Stimulated activated naive CD4-positive, alpha-beta T cell treated with Interleukin-2 at 50 U/mL for 16 hours (primary cell): ENCODE measurements around the gene HOXD10.

Source experiments
- DNase-seq: peaks from one replicate; lab custom pipeline; 2025; lab: John Stamatoyannopoulos, UW

The HOXD10 gene

DNA sequence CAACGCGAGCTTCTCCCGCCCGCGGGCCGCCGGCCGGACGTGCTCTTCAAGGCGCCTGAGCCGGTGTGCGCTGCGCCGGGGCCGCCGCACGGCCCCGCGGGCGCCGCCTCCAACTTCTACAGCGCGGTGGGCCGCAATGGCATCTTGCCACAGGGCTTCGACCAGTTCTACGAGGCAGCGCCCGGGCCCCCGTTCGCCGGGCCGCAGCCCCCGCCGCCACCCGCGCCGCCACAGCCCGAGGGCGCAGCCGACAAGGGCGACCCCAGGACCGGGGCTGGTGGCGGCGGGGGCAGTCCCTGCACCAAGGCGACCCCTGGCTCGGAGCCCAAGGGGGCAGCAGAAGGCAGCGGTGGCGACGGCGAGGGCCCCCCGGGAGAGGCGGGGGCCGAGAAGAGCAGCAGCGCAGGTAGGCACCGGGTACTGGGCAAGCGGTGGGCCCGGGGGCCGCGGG, 8.8 kb upstream of the HOXD10 start:
- no peak for DNase-seq

DNA sequence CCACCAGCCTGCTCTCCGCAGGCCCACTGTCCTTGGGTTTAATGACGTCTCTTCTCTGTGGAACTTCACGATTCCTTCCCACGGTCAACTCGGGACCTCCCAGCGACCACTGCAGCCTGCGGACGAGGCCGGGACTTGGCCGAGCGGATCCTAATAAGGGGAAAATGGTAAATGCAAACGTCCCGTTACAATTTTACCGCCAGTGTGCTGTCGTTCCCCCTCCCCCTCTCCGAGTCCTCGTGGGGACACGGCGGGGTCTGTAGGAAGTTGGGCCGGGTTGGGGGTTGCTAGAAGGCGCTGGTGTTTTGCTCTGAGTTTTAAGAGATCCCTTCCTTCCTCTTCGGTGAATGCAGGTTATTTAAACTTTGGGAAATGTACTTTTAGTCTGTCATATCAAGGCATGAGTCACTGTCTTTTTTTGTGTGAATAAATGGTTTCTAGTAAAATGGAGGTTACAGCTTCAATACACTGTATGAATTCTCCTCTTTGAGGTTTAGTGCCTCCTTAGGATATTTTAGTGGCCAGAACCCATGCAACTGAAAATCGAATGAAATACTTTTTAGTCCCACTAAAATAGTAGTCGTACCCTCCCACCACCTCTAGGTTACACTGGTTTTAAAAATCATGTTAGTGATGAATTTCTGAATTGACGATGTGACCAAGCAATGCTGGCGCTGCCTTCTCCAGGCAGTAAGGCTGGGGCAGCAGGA, 7.2 kb upstream of the HOXD10 start:
- DNase-seq, result no peak

DNA sequence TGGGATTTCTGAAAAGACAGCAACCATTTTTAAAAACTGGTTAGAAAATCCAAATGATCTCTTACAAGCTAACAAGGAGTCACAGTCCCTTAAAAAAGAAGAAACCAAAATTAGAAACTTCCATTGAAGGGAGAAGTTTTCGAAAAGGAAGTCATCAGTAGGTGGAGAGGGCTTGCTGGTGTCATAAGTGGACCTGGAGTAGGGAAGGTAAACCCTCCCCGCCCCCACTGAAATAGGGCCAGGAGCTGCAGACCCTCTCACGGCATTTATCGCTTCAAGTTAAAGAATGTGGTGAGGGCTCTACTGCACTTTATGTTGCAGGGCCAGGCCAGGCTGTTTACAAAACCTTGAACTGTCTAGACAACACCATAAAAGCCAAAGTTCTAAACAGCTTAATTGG, 6.6 kb upstream of the HOXD10 start:
- no peak for DNase-seq

DNA sequence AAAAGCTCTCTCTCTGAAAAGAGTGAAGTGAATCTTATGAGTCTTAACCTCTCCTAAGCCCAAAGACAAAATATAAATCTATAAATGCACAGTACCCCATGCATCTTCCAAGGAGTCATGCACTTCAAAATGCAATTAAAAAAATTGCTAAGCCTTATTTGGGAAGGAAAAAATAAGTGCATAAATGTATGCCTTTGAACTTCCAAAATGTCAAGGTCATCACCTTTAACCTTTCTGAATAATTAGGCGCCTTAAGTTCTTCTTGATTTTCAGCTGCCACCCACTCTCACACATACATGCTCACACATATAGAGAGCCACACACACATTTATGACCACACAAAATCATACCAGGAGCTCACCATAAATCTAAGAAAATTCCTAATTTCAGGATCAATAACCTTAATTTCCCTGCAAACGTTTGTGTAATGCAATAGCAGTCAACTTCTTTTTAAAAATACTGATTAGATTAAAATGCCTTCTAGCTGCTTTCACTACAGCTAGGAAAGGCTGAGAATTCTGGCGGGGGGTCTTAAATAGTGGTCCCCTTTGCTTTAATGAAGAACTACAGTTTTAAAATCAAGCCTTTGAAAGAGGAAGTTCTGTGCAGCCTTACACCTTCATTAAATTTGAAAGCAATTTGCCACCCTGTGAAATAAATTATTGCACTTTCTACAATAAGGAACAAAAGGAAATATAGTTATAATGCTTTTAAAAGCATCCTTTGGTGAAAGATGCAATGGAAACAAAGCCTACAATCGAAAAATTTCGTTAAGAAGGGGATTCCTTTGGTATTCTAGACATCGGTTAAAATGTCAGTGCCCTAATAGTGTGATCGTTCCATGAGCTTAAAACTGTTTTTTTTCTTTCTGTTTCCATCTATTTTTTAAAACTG, 5.9 kb upstream of the HOXD10 start:
- DNase-seq, result no peak

DNA sequence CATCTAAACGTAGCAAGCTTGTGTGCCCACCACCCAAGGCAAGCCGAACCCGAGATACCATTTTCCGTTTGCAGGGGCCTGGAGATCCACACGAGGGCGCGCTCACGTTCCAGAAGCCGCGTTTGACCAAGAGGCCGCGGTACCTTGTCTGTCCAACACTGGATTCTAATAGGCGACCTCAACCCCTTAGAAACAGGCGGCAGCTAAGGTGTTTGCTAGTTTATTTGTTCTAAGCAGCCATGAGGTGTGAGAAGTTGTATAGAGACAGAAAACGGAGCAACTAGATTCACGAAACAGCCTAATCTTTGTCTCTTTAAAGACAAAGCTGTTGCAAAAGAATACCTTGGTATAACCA, 5.3 kb upstream of the HOXD10 start:
- DNase-seq, result no peak

DNA sequence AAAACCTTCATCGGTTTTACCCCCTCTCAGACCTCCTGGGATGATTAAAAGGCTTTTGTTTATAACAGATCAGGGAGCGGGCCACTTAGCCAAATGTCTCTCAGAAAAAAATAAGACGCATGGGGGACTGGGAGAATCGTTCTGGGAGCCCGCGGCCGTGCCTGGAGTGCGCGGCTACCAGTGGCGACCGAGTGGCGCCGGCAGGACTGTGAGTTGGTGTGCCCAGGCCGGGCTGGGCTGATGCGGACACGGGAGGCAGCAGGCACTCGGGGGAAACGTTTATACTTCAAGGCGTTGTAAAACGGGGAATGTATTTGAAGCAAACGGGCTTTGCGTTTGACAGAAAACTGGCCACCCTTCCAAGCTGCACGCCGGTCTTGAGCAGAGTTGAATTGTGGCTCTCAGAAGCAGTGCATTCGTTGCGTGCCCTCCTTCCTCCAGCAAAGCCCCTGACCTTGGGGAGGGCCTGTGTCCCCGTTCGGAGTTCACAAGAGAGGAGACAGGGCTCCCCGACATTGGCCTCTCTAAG, 4.7 kb upstream of the HOXD10 start:
- DNase-seq, result no peak

DNA sequence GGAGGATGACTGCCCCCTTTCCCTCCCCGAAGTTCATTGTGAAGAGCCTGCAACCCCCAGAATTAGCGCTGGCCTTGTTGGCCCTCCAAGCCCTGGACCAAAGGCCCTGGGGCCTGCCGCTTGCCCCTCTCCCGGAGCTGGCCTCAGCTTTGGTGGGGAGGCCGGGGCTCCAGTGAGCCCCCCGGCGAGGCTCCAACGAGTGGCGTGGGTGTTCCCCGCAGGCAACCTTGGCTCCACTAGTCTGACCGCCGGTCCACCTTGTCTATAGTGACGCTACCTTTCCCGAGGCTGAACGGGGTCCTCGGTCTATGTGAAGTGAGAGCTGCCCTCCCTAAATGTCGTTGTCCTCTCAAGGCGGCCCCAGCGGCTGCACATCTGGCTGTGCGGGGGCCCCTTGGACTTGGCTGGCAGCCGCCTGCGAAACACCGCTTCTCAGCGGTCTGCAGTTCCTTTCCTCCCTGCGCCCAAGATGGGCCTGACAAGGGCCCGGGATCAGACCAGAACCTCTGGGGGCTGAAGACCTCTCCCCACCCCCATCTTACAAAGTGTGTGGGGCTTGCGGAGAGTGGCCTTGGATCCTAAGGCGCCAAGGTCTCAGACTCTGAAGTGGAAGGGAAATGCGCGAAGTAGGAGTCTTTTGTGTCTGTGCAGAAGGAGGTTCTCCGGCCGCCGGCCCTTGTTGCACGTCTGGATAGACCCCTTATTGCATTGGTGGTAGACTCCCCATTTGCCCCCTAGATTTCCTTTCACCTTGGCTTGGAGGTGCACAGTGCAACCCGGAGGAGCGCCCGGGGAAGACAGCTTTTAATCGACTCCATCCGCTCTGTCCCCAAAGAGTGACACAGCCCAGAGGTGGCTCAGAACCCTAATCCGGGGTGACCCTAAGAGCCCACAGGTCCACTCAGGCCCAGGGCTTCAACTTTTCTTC, 3.9 kb upstream of the HOXD10 start:
- DNase-seq, result no peak

DNA sequence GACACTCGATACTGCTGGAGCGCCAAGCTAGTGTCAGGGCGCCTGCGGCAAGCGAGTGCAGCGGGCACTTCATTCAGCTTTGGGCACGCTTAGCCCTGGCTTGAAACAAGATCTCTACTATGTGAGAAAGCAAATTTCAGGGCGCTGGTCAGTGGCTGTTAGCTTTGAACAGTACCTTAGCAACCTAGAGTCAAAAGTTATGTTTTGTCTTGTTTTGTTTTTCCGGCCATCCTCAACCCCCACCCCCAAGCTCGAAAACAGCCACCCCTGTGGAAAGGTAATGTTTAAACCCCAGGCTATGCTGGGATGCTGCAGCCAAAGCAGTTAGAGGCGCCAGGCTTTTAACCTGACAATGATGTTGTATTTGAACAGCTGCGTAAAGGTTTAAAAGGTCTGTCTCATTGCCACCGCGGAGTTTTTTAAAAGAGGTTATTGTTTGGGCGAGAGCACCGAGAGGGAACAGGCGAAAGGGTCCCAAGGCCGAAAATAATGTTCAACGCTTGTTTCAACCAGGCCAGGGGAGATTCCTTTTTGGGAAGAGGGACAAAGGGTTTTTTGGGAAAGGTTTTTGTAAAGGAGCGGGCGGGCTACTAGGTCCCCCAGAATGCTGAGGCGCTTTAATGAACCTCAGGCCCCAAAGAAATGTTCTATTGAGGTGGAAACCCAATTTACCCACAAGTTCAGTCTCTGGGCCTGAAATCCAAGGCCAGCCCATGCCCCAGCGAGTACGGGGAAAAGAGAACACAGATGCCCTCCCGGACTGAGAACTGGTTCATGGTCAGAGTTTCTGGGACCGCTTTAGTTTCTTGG, 2.3 kb upstream of the HOXD10 start:
- no peak for DNase-seq

DNA sequence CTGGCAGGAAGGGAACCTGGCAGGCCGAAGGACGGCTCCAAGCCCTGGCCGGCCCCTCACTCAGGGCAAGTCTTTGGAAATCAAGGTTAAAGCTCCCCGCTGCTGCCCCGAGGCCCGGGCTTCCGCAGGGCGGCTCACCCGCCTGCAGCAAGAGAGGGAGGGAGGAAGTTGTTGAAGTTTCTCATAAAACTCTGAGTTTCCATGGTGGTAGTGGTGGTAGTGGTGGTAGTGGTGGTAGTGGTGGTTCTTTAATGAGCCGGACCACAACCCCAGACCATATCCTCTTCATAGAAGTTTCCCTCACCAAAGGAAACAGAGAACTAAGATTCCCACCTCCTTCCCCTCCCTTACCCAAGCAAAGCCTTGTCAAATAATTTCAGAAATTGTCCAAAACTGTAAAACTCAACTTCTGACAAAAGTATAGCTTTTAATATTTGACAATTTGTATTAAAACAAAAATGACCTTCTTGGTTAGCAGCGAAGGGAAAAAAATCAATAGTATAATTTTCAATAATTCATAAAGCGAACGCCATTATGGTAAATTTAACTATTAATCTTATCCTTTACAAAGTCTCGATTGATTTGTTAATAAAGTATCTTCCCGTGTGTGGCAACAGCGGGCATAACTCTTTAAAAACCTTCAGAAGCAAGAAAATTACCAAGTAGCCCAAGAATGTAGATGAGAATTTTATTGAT, 1.5 kb upstream of the HOXD10 start:
- no peak for DNase-seq

DNA sequence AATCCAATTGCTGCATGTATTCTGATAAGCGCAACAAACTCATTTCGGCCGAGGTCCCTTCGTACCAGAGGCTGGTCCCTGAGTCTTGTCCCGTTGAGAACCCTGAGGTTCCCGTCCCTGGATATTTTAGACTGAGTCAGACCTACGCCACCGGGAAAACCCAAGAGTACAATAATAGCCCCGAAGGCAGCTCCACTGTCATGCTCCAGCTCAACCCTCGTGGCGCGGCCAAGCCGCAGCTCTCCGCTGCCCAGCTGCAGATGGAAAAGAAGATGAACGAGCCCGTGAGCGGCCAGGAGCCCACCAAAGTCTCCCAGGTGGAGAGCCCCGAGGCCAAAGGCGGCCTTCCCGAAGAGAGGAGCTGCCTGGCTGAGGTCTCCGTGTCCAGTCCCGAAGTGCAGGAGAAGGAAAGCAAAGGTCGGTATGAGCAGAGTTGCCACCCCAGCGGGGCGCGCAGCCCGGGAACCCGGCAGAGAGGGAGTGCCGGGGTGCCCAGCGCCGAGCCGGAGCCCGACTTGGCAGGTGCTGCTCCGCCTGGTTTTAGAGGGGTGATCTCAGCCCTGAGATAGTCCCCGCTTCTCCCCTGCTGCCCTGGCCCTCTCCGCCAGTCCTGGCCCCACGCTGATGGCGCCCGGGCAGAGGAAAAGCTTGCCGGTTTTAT, 714 bp downstream of the HOXD10 start:
- no peak for DNase-seq

DNA sequence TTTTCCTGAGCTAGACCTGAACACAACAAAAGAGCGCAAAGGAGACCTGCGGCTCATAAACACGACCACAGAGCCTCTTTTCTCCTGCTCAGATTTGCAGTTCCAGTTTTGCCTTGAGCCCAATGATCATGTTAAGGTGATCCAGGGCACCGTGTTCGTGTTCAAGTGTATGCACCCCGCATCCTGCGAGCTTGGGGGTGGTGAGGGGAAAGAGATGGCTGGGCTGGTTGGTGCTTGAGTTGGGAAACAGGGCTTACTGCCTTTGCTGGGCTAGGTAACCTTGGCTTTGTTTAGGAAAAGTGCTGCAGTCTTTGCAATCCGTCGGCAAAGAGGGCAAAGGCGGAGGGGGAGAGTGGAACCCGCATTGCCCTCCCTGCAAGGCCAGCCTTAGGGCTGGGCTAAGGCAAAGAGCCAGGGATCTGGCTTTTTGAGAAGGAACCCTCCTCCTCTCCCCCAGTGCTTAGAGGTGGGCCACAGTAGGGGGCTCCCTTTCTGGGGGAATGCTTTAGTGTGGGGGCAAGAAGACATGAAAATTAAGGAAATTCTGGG, 1.3 kb downstream of the HOXD10 start:
- no peak for DNase-seq

DNA sequence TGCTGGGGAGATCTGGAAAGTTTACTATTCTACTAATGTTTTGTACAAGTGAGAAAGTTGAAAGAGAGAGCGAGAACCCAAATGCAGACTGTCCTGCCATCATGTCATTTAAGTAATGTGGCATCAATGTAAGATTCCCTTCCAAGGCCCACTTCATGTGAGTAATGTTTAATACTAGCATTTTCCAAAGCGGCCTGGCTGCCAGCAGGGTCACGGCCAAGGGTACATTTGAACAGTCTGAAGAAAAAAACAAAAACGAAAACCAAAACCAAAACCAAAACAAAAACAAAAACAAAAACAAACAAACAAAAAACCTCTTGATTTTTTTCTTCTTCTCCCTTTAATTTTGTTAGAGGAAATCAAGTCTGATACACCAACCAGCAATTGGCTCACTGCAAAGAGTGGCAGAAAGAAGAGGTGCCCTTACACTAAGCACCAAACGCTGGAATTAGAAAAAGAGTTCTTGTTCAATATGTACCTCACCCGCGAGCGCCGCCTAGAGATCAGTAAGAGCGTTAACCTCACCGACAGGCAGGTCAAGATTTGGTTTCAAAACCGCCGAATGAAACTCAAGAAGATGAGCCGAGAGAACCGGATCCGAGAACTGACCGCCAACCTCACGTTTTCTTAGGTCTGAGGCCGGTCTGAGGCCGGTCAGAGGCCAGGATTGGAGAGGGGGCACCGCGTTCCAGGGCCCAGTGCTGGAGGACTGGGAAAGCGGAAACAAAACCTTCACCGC, 2.2 kb downstream of the HOXD10 start:
- DNase-seq, result no peak

DNA sequence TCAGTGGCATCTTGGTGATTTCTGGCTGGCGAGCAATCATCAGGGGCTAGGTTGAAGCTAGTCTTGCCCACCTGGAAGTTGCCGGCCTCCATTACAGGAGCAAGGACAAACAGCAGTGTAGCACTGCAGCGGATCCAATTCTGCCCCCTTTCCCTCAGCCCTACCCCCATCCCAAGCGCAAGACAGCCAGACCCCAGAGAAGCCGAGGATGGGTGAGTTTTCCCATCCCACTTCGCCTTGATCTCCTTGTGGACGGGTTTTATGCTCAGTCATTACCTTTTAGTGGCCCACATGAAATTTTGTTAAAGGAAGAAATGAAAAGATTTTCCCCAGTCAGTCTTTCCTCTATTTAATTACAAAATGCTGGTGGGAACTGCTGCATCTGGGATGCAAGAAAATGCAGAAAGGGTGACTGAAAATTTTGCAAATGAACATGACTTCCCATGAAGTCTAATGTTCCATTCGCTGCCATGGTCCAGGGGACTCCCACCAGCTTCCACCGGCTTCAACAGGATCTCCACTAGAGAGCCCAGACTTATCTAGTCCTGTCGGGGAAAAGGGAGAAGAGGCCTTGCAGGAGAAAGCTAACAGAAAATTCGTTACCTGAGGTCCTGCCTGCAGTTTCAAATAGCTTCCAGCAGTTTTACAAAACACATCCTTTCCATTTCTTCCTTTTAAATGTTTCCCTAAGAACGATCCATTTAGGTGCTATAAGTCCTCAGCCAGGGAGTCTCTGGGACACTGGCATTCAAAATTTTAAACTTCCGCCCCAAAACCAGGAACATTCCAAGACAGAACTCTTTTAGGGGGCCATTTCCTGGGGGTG, 4.0 kb downstream of the HOXD10 start:
- no peak for DNase-seq

DNA sequence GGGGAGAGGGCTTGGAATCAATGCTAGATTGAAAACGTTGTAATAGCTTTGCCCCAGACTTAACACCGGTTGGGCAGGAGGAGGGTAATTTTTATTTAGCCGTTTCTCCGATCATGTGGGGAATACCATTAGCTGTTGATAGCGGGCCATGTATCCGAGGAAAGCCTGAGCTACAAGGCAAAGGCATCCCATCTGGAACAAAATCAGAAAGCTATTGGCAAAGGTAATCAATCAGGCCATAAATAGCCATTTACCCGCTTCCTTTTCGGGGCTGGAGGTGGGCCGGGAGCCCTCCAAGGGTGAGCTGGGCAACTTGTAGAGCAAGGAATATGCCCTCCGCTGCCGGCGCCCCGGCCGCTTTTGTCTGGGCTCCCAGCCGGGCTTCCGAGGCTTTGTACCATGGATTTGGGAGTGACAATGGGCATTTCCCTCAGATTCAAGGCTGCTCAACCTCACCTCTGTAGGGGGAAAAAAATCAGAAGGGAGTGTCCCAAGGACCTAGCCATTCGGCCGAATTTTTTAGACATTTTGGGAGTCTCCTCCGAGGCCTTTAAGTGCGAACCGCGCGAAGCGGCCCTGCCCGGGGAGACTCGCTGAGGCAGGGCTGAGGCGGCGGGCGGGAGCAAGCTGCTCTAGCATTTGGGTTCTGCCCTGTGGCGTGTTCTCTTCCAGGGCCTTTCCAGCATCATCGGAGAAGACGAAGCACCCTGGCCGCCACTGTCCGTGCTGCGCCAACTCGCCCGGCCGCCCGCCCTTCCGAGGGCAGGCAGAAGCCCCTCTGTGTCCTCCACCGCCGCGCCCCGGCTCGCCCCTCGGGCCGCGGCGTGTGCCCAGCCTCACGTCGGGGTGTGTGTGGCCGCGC, 4.8 kb downstream of the HOXD10 start:
- no peak for DNase-seq

DNA sequence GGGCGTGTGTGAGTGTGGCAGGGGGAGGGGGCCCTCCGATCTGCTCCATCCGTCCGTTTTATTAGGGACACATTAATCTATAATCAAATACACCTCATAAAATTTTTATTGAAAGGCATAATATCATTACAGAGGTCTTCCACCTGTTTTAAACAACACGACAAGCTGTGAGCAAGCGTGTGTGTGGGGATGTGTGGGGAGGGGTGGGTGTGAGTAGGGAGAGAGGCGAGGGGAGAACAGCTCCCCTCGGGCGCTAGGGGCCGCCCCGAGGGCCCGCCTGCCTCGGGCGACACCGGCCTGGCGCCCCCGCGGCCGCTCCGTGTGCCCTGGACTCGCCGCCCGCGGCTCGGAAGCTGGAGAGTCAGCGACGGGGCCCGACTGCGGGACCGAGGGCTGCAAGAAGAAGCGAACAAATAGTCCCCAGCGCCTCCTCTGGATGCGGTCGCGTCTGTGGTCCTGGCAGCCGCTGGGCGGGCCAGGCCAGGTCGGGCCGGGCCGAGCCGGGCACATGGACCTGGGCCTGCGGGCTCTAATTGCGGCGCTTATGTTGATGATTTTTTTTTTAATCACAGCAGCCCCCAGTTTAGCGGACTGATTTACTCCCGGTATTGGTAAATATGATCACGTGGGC, 5.6 kb downstream of the HOXD10 start:
- DNase-seq, result no peak

DNA sequence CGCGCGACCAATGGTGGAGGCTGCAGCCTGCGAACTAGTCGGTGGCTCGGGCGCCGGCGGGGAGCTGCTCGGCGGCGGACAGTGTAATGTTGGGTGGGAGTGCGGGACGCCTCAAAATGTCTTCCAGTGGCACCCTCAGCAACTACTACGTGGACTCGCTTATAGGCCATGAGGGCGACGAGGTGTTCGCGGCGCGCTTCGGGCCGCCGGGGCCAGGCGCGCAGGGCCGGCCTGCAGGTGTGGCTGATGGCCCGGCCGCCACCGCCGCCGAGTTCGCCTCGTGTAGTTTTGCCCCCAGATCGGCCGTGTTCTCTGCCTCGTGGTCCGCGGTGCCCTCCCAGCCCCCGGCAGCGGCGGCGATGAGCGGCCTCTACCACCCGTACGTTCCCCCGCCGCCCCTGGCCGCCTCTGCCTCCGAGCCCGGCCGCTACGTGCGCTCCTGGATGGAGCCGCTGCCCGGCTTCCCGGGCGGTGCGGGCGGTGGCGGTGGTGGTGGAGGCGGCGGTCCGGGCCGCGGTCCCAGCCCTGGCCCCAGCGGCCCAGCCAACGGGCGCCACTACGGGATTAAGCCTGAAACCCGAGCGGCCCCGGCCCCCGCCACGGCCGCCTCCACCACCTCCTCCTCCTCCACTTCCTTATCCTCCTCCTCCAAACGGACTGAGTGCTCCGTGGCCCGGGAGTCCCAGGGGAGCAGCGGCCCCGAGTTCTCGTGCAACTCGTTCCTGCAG, 6.3 kb downstream of the HOXD10 start, which contains the start of gene HOXD9:
Gene HOXD9, plus strand, starts transcription at position 37 of the 728 bp plus-strand sequence. Its CDS starts 50 bp downstream, at position 87.
- DNase-seq, result no peak
